ENCODE data around the gene ZDHHC11B.

GRCh38 chr5:759111-759751 is 25.3 kb downstream of the ZDHHC11B start:
- TF ChIP-seq EZH2 (IDR thresholded peaks at IDR 0.05; ENCODE audit: borderline replicate concordance, insufficient read depth, low read depth, low read length, poor library complexity, severe bottlenecking) (no peak), CTCF (IDR thresholded peaks at IDR 0.05) (no peak)
